Trophoblast cell (in vitro differentiated cells and primary cell): ENCODE results near the gene MFSD6.

Source experiments
- DNase-seq, 2 donors: peaks; one replicate each; pipeline ENCODE4 v3.0.0-alpha.2; 2016
- H2AFZ ChIP-seq: 2 replicates; pipeline ENCODE4 v1.6.1; 2013; ENCODE audit warnings: low read length, moderate library complexity, mild to moderate bottlenecking; ENCODE audit not compliant: insufficient read depth, poor library complexity
- H2AK5ac ChIP-seq: 2 replicates; pipeline ENCODE4 v1.6.1; 2013; ENCODE audit warnings: mild to moderate bottlenecking, low read length
- H2BK120ac ChIP-seq: 2 replicates; pipeline ENCODE4 v1.6.1; 2013; ENCODE audit warnings: low read length, mild to moderate bottlenecking, moderate library complexity; ENCODE audit not compliant: insufficient read depth, poor library complexity
- H2BK12ac ChIP-seq: 2 replicates; pipeline ENCODE4 v1.6.1; 2013; ENCODE audit warnings: mild to moderate bottlenecking, low read length, moderate library complexity
- H2BK5ac ChIP-seq: 2 replicates; pipeline ENCODE4 v1.6.1; 2013; ENCODE audit warnings: low read length, low read depth, moderate library complexity, mild to moderate bottlenecking; ENCODE audit not compliant: poor library complexity
- H3K14ac ChIP-seq: 2 replicates; pipeline ENCODE4 v1.6.1; 2013; ENCODE audit warnings: mild to moderate bottlenecking, low read length
- H3K18ac ChIP-seq: 2 replicates; pipeline ENCODE4 v1.6.1; 2013; ENCODE audit warnings: mild to moderate bottlenecking, low read length
- H3K23ac ChIP-seq: 2 replicates; pipeline ENCODE4 v1.6.1; 2013; ENCODE audit warnings: low read length
- H3K27ac ChIP-seq: 2 replicates; pipeline ENCODE4 v1.5.1; 2013; ENCODE audit warnings: low read depth, mild to moderate bottlenecking, inconsistent platforms, low read length, moderate library complexity
- H3K27me3 ChIP-seq: 2 replicates; pipeline ENCODE4 v1.6.1; 2013; ENCODE audit warnings: inconsistent platforms, mild to moderate bottlenecking, low read length, moderate library complexity; ENCODE audit not compliant: insufficient read depth
- H3K36me3 ChIP-seq, 2 experiments: 1 replicate in 1 of 2; 2 replicates in 1 of 2; pipeline ENCODE4 v1.6.1; 2013; ENCODE audit warnings: low read length in 2 of 2, mild to moderate bottlenecking in 2 of 2, moderate library complexity in 1 of 2; ENCODE audit not compliant: insufficient read depth in 2 of 2, control insufficient read depth in 1 of 2
- H3K4ac ChIP-seq: 2 replicates; pipeline ENCODE4 v1.6.1; 2013; ENCODE audit warnings: low read depth, mild to moderate bottlenecking, low read length, moderate library complexity
- H3K4me1 ChIP-seq, 2 experiments: 1 replicate in 1 of 2; 2 replicates in 1 of 2; pipeline ENCODE4 v1.6.1; 2013; ENCODE audit warnings: low read length in 2 of 2, mild to moderate bottlenecking in 2 of 2, moderate library complexity in 1 of 2; ENCODE audit not compliant: insufficient read depth in 2 of 2, control insufficient read depth in 1 of 2
- H3K4me2 ChIP-seq: 2 replicates; pipeline ENCODE4 v1.6.1; 2013; ENCODE audit warnings: inconsistent platforms, mild to moderate bottlenecking, low read length, moderate library complexity
- H3K4me3 ChIP-seq: 2 replicates; pipeline ENCODE4 v1.5.1; 2013; ENCODE audit warnings: mild to moderate bottlenecking, low read depth, low read length, inconsistent platforms
- H3K79me1 ChIP-seq: one replicate; pipeline ENCODE4 v1.6.1; 2013; ENCODE audit warnings: low read length
- H3K79me2 ChIP-seq: 2 replicates; pipeline ENCODE4 v1.6.1; 2013; ENCODE audit warnings: low read length, mild to moderate bottlenecking; ENCODE audit not compliant: control insufficient read depth, insufficient read depth, poor library complexity
- H3K9ac ChIP-seq: 2 replicates; pipeline ENCODE4 v1.6.1; 2013; ENCODE audit warnings: mild to moderate bottlenecking, low read length
- H3K9me3 ChIP-seq: 2 replicates; pipeline ENCODE4 v1.6.1; 2013; ENCODE audit warnings: low read depth, mild to moderate bottlenecking, control low read depth, inconsistent platforms, low read length; ENCODE audit not compliant: insufficient read depth
- H4K12ac ChIP-seq: 2 replicates; pipeline ENCODE4 v1.6.1; 2013; ENCODE audit warnings: low read depth, mild to moderate bottlenecking, low read length, moderate library complexity
- H4K8ac ChIP-seq: 2 replicates; pipeline ENCODE4 v1.6.1; 2013; ENCODE audit warnings: low read depth, mild to moderate bottlenecking, low read length, moderate library complexity
- H4K91ac ChIP-seq: one replicate; pipeline ENCODE4 v1.6.1; 2013; ENCODE audit warnings: low read depth, mild to moderate bottlenecking, low read length, moderate library complexity
- WGBS: extraction: QIAGEN DNeasy Blood & Tissue Kit; methylation state at CpG from one replicate; pipeline ENCODE4 v1.1.7; 2013; ENCODE audit warnings: missing lambda C conversion rate; ENCODE audit not compliant: insufficient read length, insufficient coverage; ENCODE audit errors: extremely low coverage; 5-methylcytosine and 5-hydroxymethylcytosine counted together

The MFSD6 gene

DNA sequence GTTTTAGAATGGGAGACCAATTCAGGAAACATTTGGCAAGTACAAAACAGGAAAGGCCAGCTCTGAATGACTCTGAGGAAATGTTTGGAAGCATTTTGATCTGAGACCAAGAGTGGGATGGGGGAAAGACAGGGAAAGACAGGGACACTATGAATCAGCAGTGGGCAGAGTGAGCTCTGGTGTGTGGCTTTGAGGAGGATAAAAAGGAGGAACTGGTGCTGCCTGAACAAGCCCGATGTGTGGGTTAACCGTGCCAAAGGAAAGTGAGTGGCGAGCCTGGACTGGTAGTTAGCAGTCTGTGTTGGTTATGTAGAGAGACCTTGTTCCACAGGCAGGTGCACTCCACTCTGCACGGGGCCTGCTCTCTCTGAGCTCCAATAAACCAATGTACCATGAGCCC, 5.3 kb downstream of the MFSD6 start:
- Histone ChIP-seq H3K4me2 (no peak overlapping the region), H2AFZ (no peak overlapping the region), H3K36me3 (no peaks in the 10 kb centered on the region), H2AK5ac (no peak overlapping the region), H3K4ac (no peak overlapping the region), H3K18ac (no peak overlapping the region), H2BK120ac (no peak overlapping the region), H3K4me3 (no peak overlapping the region), H2BK12ac (no peak overlapping the region), H3K79me1 (peaks cover 3% of the 10 kb centered on the region), H3K27ac (no peak overlapping the region), H4K91ac (no peak overlapping the region), H3K9me3 (no peaks in the 10 kb centered on the region), H3K9ac (no peak overlapping the region), H4K8ac (no peak overlapping the region), H3K4me1 (peaks cover 2 to 6% of the 10 kb centered on the region in 2 experiments), H3K27me3 (peaks cover 8% of the 10 kb centered on the region), H3K14ac (no peak overlapping the region), H3K23ac (no peak overlapping the region), H3K79me2 (peaks cover 2% of the 10 kb centered on the region), H4K12ac (no peak overlapping the region), H2BK5ac (no peak overlapping the region)
- no CpG with 5 or more reads among the region's 4 CpGs for WGBS
- no peak for DNase-seq

DNA sequence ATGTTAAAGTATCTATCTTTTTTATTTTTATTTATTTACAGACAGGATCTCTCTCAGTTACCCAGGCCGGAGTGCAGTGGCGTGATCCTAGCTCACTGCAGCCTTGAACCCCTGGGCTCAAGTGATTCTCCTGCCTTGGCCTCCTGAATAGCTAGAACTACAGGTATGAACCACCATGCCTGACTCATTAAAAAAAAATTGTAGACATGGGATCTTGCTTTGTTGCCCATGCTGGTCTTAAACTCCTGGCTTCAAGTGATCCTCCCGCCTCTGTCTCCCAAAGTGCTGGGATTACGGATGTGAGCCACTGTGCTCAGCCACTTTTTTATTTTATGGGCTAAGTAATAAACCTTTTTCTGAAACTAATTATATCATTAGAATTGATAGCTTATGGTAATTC, 7.1 kb downstream of the MFSD6 start:
- Histone ChIP-seq H2AFZ (no peak overlapping the region), H3K9ac (no peak overlapping the region), H3K18ac (no peak overlapping the region), H3K79me2 (no peaks in the 10 kb centered on the region), H2BK12ac (no peak overlapping the region), H4K12ac (no peak overlapping the region), H2BK120ac (no peak overlapping the region), H3K9me3 (no peaks in the 10 kb centered on the region), H3K23ac (no peak overlapping the region), H3K4me2 (no peak overlapping the region), H2BK5ac (no peak overlapping the region), H3K79me1 (peaks cover 3% of the 10 kb centered on the region), H4K8ac (no peak overlapping the region), H4K91ac (no peak overlapping the region), H3K4me1 (peaks cover 9 to 11% of the 10 kb centered on the region in 2 experiments), H3K4ac (no peak overlapping the region), H3K4me3 (no peak overlapping the region), H3K14ac (no peak overlapping the region), H2AK5ac (no peak overlapping the region), H3K27me3 (no peaks in the 10 kb centered on the region), H3K36me3 (no peaks in the 10 kb centered on the region), H3K27ac (no peak overlapping the region)
- DNase-seq = peak; percentile 41 to 80
- WGBS = no CpG with 5 or more reads among the region's 4 CpGs

DNA sequence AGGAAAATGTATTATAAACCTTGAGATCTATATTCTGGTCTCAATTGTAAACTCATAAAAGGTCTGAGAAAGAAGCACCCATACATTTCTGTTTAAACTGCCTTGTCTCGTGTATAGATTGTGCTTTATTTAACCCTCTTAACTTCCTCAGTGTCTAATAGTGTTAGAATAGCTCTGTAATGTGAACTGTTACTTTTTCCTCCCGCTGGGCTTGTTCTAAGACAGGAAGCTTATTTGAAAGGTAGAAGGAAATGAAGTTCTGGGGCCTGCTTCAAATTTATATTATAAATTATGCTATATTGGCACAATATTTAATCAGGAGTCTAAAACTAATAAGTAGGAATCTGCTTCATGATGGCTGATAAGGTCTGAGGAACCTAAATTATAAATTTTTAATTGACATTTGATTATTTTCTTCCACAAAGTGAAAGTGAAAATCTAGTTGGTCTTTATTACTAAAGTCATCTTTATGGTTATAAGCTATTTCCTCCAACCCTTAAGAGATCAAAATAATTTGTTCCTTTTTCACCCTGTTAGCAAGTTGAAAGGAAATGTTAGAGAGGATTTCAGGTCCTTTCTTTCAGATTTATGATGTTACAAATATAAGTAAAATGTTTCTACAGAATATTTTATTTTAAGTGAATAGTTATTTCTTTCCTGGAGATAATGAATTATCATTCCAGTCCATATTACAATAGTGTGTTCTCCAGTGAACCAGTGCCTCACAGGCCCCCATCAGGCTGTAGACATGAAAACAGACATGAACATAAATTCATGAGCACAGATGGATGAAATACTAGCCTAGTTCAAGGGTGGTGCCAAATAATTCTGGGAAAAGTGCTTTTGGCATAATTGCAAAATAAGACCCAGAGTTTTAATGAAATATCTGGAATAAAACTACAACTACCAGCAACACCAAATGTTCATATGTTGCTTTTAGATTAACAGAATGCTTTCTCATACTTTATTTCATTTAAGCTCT, 7.9 kb downstream of the MFSD6 start:
- H3K79me2 ChIP-seq = no peaks in the 10 kb centered on the region
- H3K18ac ChIP-seq = no peak overlapping the region
- H3K23ac ChIP-seq = no peak overlapping the region
- no peaks in the 10 kb centered on the region for H3K27me3 ChIP-seq
- no peak for DNase-seq
- no peak overlapping the region for H2BK120ac ChIP-seq
- no CpG with 5 or more reads among the region's 2 CpGs for WGBS
- peaks cover 9 to 11% of the 10 kb centered on the region in 2 experiments for H3K4me1 ChIP-seq
- no peak overlapping the region for H2AFZ ChIP-seq
- H3K4me3 ChIP-seq = no peak overlapping the region
- H3K14ac ChIP-seq = no peak overlapping the region
- no peak overlapping the region for H4K12ac ChIP-seq
- no peak overlapping the region for H3K4ac ChIP-seq
- no peaks in the 10 kb centered on the region for H3K9me3 ChIP-seq
- no peak overlapping the region for H3K9ac ChIP-seq
- no peak overlapping the region for H3K4me2 ChIP-seq
- no peak overlapping the region for H2BK12ac ChIP-seq
- H3K36me3 ChIP-seq = no peaks in the 10 kb centered on the region
- H4K91ac ChIP-seq = no peak overlapping the region
- H2BK5ac ChIP-seq = no peak overlapping the region
- H4K8ac ChIP-seq = no peak overlapping the region
- H3K27ac ChIP-seq = no peak overlapping the region
- peaks cover 3% of the 10 kb centered on the region for H3K79me1 ChIP-seq
- H2AK5ac ChIP-seq = no peak overlapping the region

DNA sequence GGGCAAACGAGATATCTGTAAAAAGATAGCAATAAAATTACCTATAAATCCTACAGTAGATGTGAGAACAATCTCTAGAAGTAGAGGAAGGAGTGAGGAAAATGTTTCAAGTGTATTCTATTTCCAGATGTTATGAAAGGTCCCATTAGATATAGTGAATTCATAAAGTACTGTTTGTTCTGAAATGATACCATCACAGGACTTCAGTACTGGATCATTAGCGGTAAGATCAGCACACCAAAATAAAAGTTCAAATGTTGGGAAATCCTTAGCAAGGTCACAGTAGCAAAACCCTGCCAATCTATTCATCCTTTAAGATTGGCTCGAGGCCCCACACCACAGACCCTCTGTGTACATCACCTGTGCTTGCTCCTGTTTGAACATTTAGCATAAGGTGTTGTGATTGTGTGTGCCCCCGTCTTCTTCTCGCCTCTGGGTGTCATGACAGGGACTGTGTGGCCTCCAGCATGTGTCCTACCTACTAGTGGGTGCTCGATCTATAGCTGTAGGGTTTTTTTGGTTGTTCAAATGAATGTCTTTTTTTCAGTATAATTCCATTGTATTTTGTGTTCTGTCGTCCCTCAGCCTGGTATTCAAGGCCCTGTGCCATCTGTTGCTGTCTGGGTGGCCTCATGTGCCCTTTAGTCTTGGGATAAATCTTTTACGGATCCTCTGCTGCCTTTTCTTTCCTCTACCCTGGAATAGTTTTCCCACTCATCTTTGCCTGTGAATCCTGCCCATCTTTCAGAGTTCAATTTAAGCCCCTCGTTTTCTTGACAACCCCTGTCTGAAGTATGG, 9.1 kb downstream of the MFSD6 start:
- Histone ChIP-seq H3K27ac (no peak overlapping the region), H4K12ac (no peak overlapping the region), H3K4ac (no peak overlapping the region), H2AK5ac (no peak overlapping the region), H3K14ac (no peak overlapping the region), H3K23ac (no peak overlapping the region), H3K4me1 (peaks cover 9 to 11% of the 10 kb centered on the region in 2 experiments), H3K79me2 (no peaks in the 10 kb centered on the region), H4K8ac (no peak overlapping the region), H3K4me2 (no peak overlapping the region), H3K27me3 (no peaks in the 10 kb centered on the region), H3K9ac (no peak overlapping the region), H3K18ac (no peak overlapping the region), H2BK5ac (no peak overlapping the region), H3K36me3 (no peaks in the 10 kb centered on the region), H3K9me3 (no peaks in the 10 kb centered on the region), H4K91ac (no peak overlapping the region), H2BK120ac (no peak overlapping the region), H2AFZ (no peak overlapping the region), H3K4me3 (no peak overlapping the region), H3K79me1 (peaks cover 3% of the 10 kb centered on the region), H2BK12ac (no peak overlapping the region)
- no CpG with 5 or more reads among the region's 9 CpGs for WGBS
- no peak for DNase-seq
